ENCODE measurements around the gene NKX3-2.
"Not testable (repeated sequence)": the region's sequence is repeated elsewhere in the genome, so short reads cannot be mapped to it uniquely, and the experiment has no call there.

DNA sequence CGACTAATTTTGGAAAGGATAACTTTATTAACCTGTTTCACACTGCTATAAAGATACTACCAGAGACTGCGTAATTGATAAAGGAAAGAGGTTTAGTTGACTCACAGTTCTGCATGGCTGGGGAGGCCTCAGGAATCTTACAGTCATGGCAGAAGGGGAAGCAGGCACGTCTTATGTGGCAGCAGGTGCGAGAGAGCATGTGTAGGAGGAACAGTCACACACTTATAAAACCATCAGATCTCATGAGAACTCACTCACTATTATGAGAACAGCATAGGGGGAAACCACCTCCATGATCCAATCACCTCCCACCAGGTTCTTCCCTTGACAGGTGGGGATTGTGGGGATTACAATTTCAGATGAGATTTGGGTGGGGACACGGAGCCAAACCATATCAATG lies 15.8 kb upstream of the NKX3-2 start:
- TF ChIP-seq, protein P1, sequence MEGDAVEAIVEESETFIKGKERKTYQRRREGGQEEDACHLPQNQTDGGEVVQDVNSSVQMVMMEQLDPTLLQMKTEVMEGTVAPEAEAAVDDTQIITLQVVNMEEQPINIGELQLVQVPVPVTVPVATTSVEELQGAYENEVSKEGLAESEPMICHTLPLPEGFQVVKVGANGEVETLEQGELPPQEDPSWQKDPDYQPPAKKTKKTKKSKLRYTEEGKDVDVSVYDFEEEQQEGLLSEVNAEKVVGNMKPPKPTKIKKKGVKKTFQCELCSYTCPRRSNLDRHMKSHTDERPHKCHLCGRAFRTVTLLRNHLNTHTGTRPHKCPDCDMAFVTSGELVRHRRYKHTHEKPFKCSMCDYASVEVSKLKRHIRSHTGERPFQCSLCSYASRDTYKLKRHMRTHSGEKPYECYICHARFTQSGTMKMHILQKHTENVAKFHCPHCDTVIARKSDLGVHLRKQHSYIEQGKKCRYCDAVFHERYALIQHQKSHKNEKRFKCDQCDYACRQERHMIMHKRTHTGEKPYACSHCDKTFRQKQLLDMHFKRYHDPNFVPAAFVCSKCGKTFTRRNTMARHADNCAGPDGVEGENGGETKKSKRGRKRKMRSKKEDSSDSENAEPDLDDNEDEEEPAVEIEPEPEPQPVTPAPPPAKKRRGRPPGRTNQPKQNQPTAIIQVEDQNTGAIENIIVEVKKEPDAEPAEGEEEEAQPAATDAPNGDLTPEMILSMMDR (IDR thresholded peaks at IDR 0.05), result not testable (repeated sequence)
- not testable (repeated sequence) for TF ChIP-seq POLR2A (IDR thresholded peaks at IDR 0.05)

All from testis (tissue), 2 donors.